SHP77 treated with DMSO at 0.1 percent for 48 hours (cell line): Measurements from ENCODE around the gene CDH13.

ENCODE experiments used
- DNase-seq: peaks from one replicate; lab custom pipeline; 2025; lab: John Stamatoyannopoulos, UW

Gene CDH13

DNA sequence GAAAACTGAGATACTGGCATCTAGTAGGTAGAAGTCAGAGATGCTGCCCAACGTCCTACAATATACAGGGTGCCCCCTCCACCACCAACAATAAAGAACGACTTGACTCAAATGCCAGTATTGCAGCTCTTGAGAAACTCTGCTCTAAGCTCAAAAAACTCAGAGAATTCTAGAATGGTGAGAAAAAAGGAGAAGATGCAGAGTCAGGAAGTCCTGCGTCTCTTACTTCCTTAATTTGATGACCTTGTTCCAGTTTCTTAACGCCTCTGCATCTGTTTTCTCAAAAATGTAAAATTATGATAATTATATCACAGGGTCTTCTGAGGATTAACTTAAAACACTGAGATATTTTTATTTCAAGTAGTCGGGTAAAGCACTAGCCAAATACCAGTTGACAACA, 1179.3 kb downstream of the CDH13 start:
- no peak for DNase-seq

- DNase-seq = no peak
Observed at GRCh38 chr16:83806731-83807130, 1180.0 kb downstream of the CDH13 start.

GRCh38 chr16:83807327-83807709, 1180.5 kb downstream of the CDH13 start:
- no peak for DNase-seq

GRCh38 chr16:83807710-83808572, 1181.2 kb downstream of the CDH13 start, which contains the start of gene HSBP1:
HSBP1 (plus strand) TSS chr16:83807978; CDS start chr16:83808077, 99 bp downstream.
- DNase-seq = peak; percentile 85

GRCh38 chr16:83808573-83809014, 1181.8 kb downstream of the CDH13 start:
- DNase-seq = no peak

DNA sequence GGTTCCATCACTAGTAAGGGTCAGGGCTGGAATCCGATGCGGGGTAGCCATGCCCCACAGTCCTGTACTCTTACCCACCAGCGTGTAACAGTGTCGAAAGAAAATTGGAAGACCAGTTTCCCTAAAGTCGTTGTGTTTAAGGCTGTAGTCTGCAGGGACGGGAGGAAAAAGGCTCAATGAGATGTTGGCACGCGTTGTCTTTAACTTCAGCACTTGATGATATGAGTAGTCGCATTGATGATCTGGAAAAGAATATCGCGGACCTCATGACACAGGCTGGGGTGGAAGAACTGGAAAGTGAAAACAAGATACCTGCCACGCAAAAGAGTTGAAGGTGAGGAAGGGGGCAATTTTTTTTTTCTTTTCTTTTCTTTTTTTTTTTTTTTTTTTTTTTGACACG, 1182.3 kb downstream of the CDH13 start:
- DNase-seq = no peak

- DNase-seq = no peak
Observed at GRCh38 chr16:83810901-83811300, 1184.1 kb downstream of the CDH13 start.

- peak; percentile 94 for DNase-seq
Observed at GRCh38 chr16:83813823-83814658, 1187.3 kb downstream of the CDH13 start.

GRCh38 chr16:83814659-83814985, 1187.9 kb downstream of the CDH13 start:
- peak; percentile 67 for DNase-seq

- no peak for DNase-seq
Observed at GRCh38 chr16:83817022-83817421, 1190.3 kb downstream of the CDH13 start.

DNA sequence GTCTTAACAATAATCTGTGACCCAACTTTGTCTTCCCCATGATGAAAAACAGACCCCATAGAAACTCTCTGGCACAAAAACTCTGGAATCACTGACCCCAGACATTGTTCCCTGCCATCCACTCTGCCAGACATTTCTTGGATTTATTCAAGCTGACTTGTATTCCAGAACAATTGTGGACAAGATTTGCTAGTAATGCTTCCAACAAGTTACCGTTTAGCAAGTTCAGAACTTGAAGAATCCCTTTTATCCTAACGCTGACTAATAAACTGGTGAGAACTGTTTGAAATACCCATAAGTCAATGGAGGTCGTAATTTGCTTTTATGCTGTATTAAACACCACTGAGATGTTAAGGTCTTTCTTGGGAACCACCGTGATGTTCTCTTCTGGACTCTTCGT, 1191.5 kb downstream of the CDH13 start:
- DNase-seq = no peak

- no peak for DNase-seq
Observed at GRCh38 chr16:83819361-83819760, 1192.6 kb downstream of the CDH13 start.

DNA sequence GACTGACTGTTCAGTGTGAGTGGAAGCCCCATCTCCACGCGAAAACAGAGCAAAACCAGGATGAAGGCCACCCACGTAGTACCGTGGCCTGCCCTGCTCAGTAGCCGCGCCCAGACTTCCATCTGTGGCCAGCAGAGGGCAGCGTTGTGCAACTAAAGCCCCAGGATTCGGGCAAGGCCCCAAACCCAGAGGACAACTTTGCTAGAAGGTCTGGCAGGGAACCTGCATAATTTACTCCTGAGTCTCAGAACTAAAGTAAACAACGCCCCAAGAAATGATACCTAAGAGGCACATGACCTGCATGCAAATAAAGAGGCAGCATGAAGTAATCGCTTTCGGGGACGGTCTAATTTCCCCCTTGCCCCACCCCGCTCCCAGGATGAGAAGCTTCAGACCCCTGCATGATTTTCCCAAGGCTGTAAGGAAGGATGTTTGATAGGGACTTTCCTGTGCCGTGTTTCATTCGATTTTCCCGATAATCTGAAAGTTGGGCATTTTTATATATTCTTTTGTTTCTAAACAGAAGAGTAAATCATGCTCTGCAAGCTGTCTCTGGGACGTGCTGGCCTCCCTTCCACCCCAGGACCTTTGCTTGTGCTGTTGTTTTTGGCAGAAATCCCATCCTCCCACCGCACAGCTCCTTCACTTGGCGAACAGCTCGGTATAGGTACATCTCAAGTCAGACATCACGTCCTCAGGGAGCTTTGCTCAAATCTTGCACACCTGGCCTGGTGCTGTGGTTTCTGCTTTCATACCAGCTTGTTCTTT, 1199.6 kb downstream of the CDH13 start:
- DNase-seq = peak; percentile 58

- DNase-seq = no peak
Observed at GRCh38 chr16:83830091-83830768, 1203.5 kb downstream of the CDH13 start.

GRCh38 chr16:83830769-83831455, 1204.1 kb downstream of the CDH13 start:
- no peak for DNase-seq

DNA sequence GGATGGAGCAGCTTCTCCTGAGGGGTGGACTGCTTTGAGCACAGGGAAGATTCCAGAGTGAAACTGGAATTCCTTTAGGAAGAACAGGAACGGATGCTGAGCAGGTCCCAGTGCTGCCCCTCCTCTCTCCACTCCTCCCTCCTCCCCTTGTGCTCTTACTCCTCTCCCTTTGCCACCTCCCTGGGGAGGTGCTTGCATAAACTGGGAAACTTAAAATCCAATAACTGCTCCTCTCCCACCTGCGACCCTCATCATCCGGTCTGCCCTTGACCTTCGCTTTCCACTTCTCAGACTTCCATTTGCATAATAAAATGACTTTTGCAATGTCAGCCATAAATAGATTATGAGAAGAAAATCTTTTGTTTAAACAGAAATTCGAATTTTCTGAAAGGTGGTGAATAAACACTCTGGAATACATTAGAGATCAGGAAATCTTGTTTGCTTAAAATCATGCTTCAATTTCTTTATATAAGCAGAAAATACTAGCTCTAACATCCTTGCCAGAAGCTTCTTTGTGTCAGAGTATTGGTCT, 1204.8 kb downstream of the CDH13 start:
- DNase-seq = no peak

DNA sequence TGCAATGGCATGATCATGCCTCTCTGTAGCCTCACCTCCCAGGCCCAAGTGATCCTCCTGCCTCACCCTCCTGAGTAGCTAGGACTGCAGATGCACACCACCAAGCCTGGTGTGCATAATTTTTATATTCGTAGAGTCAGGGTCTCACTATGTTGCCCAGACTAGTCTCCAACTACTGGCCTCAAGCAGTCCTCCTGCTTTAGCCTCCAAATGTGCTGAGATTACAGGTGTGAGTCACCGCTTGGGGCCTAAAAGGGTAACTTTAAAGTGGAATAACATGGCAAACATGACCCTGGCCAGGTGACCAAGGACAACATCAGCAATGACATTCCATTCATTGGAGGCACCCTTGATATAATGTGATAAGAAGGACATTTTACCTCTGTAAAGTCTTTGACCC, 1207.2 kb downstream of the CDH13 start:
- no peak for DNase-seq

DNA sequence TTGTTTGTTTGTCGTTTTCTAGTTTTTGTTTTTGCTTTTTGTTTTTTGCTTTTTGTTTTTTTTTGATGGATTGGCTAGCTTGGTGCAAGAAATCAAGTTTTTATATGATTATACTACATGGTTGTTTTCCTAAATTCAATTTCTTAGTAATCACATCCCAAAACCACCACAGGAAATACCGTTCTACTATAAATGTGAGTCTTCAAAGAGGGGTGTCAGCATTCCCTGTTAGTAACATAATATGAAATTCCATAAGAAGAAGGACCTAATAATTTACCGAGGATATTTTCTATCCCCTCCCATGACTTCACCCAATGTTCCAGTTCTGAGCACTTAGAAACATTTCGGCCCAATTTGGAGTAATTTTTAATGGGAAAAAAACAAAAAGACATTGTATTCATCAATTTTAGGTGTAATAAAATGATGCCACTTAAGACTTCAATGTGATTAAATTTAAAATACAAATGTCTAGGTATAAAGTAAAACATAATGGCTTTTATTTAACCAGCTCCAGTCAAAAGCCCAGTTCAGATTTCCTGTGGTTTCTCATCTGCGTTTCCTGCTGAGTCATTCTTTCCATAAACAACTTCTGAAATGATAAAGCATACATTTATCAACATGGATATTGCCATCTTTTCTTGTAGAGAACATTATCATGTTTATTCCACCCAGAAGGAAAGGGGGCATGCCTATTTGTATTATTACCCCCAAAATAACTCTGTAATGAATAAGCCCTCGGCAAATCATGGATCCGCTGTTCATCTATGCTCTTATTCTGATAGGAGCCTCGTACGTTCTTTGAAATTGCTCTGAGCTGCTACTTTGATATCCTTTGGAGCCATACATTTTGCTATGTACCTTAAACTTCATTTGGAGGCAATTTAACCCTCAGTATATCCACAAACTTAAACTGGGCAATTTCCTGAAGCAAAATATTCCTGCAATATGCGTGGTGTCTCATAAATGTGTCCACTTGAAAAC, 1209.1 kb downstream of the CDH13 start:
- no peak for DNase-seq

GRCh38 chr16:83837566-83837965, 1210.8 kb downstream of the CDH13 start:
- DNase-seq = no peak

DNA sequence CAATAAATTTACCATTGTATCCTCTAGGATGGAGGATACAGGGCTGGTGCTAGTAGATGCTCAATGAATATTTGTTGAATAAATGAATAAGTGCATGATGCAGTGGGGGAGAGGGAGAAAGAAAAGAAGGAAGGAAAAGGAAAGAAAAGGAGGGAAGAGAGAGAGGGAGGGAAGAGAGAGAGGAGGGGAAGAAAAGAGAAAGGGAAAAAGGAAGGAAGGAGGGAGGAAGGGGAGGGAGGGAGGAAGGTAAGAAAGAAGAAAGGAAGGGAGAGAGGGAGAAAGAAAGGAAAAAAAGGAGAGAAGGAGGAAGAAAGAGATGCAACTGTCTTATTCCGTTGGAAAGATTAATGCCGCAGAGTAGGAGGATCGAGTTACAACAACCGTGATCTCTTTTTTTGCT, 1211.4 kb downstream of the CDH13 start:
- DNase-seq = no peak
